ENCODE results near the gene SNX15.

DNA sequence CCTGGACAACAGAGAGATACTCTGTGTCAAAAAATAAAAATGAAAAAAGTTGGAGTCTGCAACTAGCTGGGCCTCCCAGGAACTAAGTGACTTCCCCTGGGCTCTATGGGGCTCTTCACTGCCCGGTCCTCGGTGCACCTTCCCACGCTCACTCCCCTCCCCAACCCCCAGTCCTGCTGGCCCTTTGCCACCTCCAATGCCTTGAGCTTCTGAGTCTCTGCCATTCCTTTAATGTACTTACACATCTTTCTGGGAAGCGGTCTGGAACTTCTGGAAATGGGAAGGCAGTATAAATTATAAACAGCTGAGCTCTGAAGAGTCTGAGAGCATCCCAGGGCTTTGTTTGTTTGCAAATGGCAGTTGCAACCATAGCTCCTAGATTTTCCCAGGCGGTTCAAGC lies 24.5 kb upstream of the SNX15 start:
- no peak for TF ChIP-seq POLR2A (IDR thresholded peaks at IDR 0.05; ENCODE audit: extremely low read depth, insufficient read length)
- TF ChIP-seq, protein P1, sequence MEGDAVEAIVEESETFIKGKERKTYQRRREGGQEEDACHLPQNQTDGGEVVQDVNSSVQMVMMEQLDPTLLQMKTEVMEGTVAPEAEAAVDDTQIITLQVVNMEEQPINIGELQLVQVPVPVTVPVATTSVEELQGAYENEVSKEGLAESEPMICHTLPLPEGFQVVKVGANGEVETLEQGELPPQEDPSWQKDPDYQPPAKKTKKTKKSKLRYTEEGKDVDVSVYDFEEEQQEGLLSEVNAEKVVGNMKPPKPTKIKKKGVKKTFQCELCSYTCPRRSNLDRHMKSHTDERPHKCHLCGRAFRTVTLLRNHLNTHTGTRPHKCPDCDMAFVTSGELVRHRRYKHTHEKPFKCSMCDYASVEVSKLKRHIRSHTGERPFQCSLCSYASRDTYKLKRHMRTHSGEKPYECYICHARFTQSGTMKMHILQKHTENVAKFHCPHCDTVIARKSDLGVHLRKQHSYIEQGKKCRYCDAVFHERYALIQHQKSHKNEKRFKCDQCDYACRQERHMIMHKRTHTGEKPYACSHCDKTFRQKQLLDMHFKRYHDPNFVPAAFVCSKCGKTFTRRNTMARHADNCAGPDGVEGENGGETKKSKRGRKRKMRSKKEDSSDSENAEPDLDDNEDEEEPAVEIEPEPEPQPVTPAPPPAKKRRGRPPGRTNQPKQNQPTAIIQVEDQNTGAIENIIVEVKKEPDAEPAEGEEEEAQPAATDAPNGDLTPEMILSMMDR (IDR thresholded peaks at IDR 0.05; ENCODE audit: low read depth, low read length) = no peak
